Right kidney (tissue), 1 donor: Measurements from ENCODE around the gene NLRX1.
A peak's percentile ranks its signal among the peaks of the same experiment; 100 is the strongest.
"Not testable (repeated sequence)": the region's sequence is repeated elsewhere in the genome, so short reads cannot be mapped to it uniquely, and the experiment has no call there.

Experiments used
- DNase-seq: peaks from one replicate; pipeline ENCODE4 v3.0.0-alpha.2; 2016

NLRX1 gene

GRCh38 chr11:119184399-119184798 lies 15.9 kb downstream of the NLRX1 start:
- DNase-seq, result not testable (repeated sequence)

GRCh38 chr11:119185981-119186634 lies 17.6 kb downstream of the NLRX1 start:
- DNase-seq, result no peak

GRCh38 chr11:119187123-119187892 lies 18.8 kb downstream of the NLRX1 start:
- no peak for DNase-seq

GRCh38 chr11:119188067-119188466 lies 19.5 kb downstream of the NLRX1 start:
- no peak for DNase-seq

- DNase-seq, result no peak
These were observed 20.4 kb downstream of the NLRX1 start for GRCh38 chr11:119188887-119189286.

GRCh38 chr11:119189393-119189792 lies 20.9 kb downstream of the NLRX1 start:
- DNase-seq, result no peak

GRCh38 chr11:119190531-119190930 lies 22.0 kb downstream of the NLRX1 start:
- DNase-seq, result no peak

- DNase-seq, result not testable (repeated sequence)
These were observed 22.7 kb downstream of the NLRX1 start for GRCh38 chr11:119191265-119191664.

GRCh38 chr11:119192111-119192510 lies 23.6 kb downstream of the NLRX1 start:
- no peak for DNase-seq

- DNase-seq, result no peak
These were observed 24.5 kb downstream of the NLRX1 start for GRCh38 chr11:119193001-119193400.

- DNase-seq, result no peak
These were observed 25.1 kb downstream of the NLRX1 start for GRCh38 chr11:119193626-119194025.

GRCh38 chr11:119194811-119195440 lies 26.4 kb downstream of the NLRX1 start:
- DNase-seq, result no peak

GRCh38 chr11:119195680-119196079 lies 27.2 kb downstream of the NLRX1 start:
- DNase-seq, result no peak

GRCh38 chr11:119196833-119197483 lies 28.4 kb downstream of the NLRX1 start:
- peak; percentile 53 for DNase-seq

GRCh38 chr11:119198925-119199324 lies 30.4 kb downstream of the NLRX1 start:
- no peak for DNase-seq

GRCh38 chr11:119201236-119201635 lies 32.7 kb downstream of the NLRX1 start:
- DNase-seq, result not testable (repeated sequence)

GRCh38 chr11:119202554-119202953 lies 34.0 kb downstream of the NLRX1 start:
- DNase-seq, result no peak

GRCh38 chr11:119204066-119204465 lies 35.5 kb downstream of the NLRX1 start:
- no peak for DNase-seq

GRCh38 chr11:119205080-119205479 lies 36.6 kb downstream of the NLRX1 start:
- no peak for DNase-seq

- peak; percentile 100 for DNase-seq
These were observed 37.3 kb downstream of the NLRX1 start, which contains the start of gene CBL for GRCh38 chr11:119205574-119206510. Gene CBL (plus strand): TSS chr11:119206339. CDS start chr11:119206418, 79 bp downstream.
